NCI-H82 treated with DMSO at 0.1 percent for 48 hours (cell line): ENCODE data around the gene HDAC10.
A peak's percentile ranks its signal among the peaks of the same experiment; 100 is the strongest.

ENCODE experiments used
- DNase-seq: peaks from one replicate; lab custom pipeline; 2025; ENCODE audit not compliant: unreplicated experiment; lab: John Stamatoyannopoulos, UW

Gene HDAC10

GRCh38 chr22:50202130-50202666, 48.9 kb downstream of the HDAC10 start:
- no peak for DNase-seq

DNA sequence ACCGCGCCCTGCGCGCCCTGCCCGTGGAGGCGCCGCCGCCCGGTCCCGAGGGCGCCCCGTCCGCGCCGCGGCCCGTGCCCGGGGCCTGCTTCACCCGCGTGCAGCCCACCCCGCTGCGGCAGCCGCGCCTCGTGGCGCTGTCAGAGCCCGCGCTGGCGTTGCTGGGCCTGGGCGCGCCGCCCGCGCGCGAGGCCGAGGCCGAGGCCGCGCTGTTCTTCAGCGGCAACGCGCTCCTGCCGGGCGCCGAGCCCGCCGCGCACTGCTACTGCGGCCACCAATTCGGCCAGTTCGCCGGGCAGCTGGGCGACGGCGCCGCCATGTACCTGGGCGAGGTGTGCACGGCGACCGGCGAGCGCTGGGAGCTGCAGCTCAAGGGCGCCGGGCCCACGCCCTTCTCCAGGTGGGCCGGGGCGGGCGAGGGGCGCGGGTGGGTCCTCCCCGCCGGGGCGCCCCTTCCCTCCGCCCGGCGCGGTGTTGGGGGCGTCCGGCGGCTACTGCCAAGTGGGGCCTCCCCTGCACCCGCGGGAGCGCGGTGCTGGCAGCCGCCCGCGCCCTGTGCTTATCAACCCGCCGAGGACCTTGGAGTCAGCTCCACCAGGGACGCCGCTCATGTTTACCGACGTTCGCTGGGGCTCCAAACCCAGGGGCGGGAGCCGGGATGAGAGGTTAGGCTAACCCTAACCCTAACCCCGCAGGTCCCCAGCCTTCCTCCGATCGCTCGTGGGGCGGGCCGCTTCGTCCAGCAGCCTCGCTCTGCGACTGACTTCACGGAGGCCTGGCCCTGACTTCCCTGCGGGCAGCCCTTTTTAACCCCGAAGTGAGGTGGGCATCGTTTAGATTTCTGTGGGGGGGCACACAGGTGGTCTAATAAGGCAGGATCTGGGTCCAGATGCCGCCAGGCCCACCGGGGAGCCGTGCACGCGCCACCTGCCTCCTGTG, 49.6 kb downstream of the HDAC10 start:
- DNase-seq, result no peak

- peak; percentile 58 for DNase-seq
Observed at GRCh38 chr22:50200461-50201190, 50.4 kb downstream of the HDAC10 start, which contains the start of gene SELENOO. SELENOO (plus strand) TSS chr22:50201011; CDS start chr22:50201037, 26 bp downstream.

- DNase-seq, result no peak
Observed at GRCh38 chr22:50199829-50200460, 51.1 kb downstream of the HDAC10 start.

GRCh38 chr22:50199251-50199721, 51.8 kb downstream of the HDAC10 start:
- DNase-seq, result no peak

DNA sequence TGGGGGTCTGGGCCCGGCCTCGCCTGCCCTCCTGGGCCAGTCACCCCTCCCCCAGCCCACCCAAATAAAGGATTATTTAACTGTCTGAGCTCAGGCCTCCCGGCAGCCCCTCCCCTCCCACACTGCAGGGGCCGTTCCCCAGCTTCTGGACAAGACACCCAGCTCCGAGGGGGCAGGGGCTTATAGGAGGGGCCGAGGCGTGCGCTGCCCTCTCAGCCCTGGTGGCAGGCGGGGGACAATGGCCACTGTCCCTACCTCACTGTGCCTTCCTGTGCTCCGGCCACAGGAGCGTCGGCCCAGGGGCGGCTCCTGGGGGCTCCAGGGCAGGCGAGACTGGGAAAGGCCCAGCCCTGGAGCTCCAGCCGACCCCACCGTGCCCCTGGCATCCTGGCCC, 52.4 kb downstream of the HDAC10 start:
- DNase-seq, result no peak

- no peak for DNase-seq
Observed at GRCh38 chr22:50197856-50198623, 53.0 kb downstream of the HDAC10 start.

DNA sequence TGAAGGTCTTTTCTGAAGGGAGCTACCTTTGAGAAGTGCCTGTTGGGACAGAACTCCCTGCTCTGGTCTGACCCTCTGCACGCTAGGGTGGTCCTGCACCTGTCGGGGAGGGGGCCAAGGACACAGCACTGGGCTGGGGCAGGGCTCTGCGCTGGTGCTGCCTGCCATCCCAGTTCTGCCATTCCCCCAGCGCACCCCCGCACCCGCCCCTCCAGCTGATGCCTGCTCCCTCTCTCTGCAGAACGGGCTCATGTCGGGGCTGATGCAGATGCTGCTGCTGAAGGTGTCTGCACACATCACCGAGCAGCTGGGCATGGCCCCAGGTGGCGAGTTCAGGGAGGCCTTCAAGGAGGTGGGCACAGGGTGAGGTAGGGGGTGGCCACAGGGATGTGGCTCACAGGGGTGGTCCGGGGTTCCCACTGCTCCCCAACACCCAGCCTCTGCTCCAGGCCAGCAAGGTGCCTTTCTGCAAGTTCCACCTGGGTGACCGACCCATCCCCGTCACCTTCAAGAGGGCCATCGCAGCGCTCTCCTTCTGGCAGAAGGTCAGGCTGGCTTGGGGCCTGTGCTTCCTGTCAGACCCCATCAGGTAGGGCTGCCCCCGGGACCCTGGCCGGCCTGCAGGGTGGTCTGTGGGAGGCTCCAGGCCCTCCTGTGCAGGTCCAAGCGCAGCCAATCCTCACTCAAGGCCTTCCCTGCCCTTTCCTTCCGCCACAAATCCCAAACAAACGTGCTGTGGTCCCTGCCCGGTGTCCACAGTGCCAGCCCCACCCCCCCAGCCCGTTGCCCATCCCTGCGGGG, 53.9 kb downstream of the HDAC10 start:
- DNase-seq, result no peak

DNA sequence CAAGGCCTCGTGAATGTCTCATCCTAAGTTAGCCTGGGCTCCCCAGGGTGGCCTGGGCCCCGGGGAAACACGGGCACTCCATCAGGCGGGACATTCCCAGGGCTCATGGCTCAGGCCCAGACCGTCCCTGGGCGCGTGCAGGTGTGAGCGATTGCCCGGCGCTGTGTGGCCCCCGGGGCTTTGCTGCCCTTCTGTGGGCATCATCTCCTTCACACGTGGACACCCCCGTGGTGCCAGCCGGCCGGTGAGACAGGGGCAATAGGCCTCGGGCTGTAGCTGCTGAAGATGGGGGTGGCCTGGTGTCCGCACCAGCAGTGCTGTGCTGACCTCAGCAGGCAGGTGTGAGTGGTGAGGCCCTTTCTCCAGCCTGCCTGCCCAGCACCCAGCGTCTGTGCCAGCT, 54.8 kb downstream of the HDAC10 start:
- DNase-seq, result no peak
